Naive B cell (primary cell): Measurements from ENCODE around the gene PTPN1. TPM values are rescaled to one million over a fixed set of nuclear protein-coding genes. Genes with fewer than 3 reads are reported as not detected.

Experiments used
- ATAC-seq, 2 donors: fragments of 150-1000 bp; cut with Tn5 transposase; 2 replicates each; pipeline ENCODE4 v1.10.0; 2021; ENCODE audit warnings: low read depth in 2 of 2, mild to moderate bottlenecking in 2 of 2, moderate library complexity in 2 of 2
- DNase-seq: peaks from one replicate; pipeline ENCODE4 v3.0.0; 2022
- H3K27ac Mint-ChIP-seq, 6 donors: one replicate each; pipeline ENCODE4 v1.8.0; 2020 to 2022; ENCODE audit warnings: mild to moderate bottlenecking in 6 of 6, mixed read lengths in 6 of 6, moderate library complexity in 5 of 6, inconsistent platforms in 2 of 6
- H3K27me3 Mint-ChIP-seq, 3 donors: one replicate each; pipeline ENCODE4 v1.8.0; 2021 to 2022; ENCODE audit warnings: mixed read lengths in 3 of 3, mild to moderate bottlenecking in 1 of 3
- H3K36me3 Mint-ChIP-seq, 2 donors: one replicate each; pipeline ENCODE4 v1.8.0; 2020 to 2022; ENCODE audit warnings: mixed read lengths in 2 of 2, inconsistent platforms in 1 of 2, mild to moderate bottlenecking in 1 of 2
- H3K4me1 Mint-ChIP-seq, 3 donors: one replicate each; pipeline ENCODE4 v1.8.0; 2020 to 2022; ENCODE audit warnings: mixed read lengths in 3 of 3, inconsistent platforms in 1 of 3, mild to moderate bottlenecking in 1 of 3, moderate library complexity in 1 of 3
- H3K4me3 Mint-ChIP-seq, 8 donors: one replicate each; pipeline ENCODE4 v1.8.0; 2020 to 2022; ENCODE audit warnings: mild to moderate bottlenecking in 8 of 8, mixed read lengths in 8 of 8, moderate library complexity in 8 of 8, inconsistent platforms in 2 of 8
- H3K9me3 Mint-ChIP-seq, 7 donors: one replicate each; pipeline ENCODE4 v1.8.0; 2020 to 2022; ENCODE audit warnings: mixed read lengths in 7 of 7, mild to moderate bottlenecking in 5 of 7, inconsistent platforms in 2 of 7, moderate library complexity in 1 of 7
- polyA plus RNA-seq, 6 donors: library from polyadenylated mRNA; unstranded; fragments of 300-500 nt; fragmentation: Illumina TruSeq; gene quantifications; one replicate each; pipeline ENCODE4 v1.2.3, GENCODE V29; 2021; ENCODE audit warnings: low read depth in 6 of 6

Gene PTPN1
- polyA plus RNA-seq, 6 donors from 2014 or later: 14.0 to 57.1 (median 46.1) TPM

- no peak for DNase-seq
- ATAC-seq: no peak
- peaks cover 0 to 1% (median 0%) of the 10 kb centered on the region in 7 donors for H3K9me3 Mint-ChIP-seq
- no peaks in the 10 kb centered on the region for H3K27me3 Mint-ChIP-seq
- H3K36me3 Mint-ChIP-seq: peaks cover 7% of the 10 kb centered on the region in 2 donors
- H3K4me1 Mint-ChIP-seq: peaks cover 29 to 31% (median 30%) of the 10 kb centered on the region in 3 donors
- peak overlapping the region in 1 of 6 donors; percentile 67 for H3K27ac Mint-ChIP-seq
- H3K4me3 Mint-ChIP-seq: no peak overlapping the region
Measured at GRCh38 chr20:50585214-50585613, 75.0 kb downstream of the PTPN1 start.

- H3K36me3 Mint-ChIP-seq: peaks cover 2 to 7% of the 10 kb centered on the region in 2 donors
- ATAC-seq: no peak
- H3K9me3 Mint-ChIP-seq: peaks cover 0 to 1% (median 0%) of the 10 kb centered on the region in 7 donors
- no peaks in the 10 kb centered on the region for H3K27me3 Mint-ChIP-seq
- H3K4me1 Mint-ChIP-seq: peaks cover 24 to 26% (median 26%) of the 10 kb centered on the region in 3 donors
- DNase-seq: no peak
- no peak overlapping the region for H3K4me3 Mint-ChIP-seq
- peak overlapping the region in 2 of 6 donors; percentile 73 to 80 for H3K27ac Mint-ChIP-seq
Measured at GRCh38 chr20:50585678-50586077, 75.5 kb downstream of the PTPN1 start.

DNA sequence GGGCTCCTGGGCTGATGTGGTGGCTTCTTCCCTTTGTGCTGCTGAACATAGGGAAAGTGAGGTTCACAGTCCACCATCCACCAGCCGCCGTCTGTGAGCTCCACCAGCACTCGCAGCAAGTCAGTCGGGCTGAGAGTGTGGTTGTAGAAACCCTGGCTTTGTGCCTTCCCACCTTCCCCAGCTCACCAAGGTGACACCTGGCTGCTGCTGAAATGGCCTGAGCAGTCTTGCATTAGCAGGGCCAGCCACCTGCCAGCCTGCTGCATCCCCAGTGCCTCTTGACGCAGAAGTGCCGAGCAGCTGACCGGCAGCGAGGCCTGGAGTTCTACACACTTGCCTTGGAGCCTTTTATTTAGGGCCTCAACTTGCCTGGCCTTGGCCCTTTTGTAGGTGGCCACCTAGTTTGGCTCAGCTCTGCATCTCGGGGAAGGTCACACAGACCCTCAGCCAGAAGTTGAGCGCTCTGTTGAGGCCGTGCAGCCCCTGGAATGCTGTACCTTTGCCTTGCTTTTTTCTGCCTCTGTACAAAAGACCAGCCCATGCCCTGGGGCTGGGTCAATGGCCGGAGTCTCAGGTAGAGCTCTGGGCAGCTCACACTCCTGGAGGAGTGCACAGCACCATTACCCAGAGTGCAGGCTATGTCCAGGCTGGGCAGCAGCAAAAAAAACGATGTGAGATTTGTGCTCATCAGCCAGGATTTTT lies 76.5 kb downstream of the PTPN1 start:
- Mint-ChIP-seq H3K4me3 (no peak overlapping the region), H3K4me1 (peaks cover 23 to 26% (median 26%) of the 10 kb centered on the region in 3 donors), H3K36me3 (peaks cover 0 to 7% of the 10 kb centered on the region in 2 donors), H3K27me3 (no peaks in the 10 kb centered on the region), H3K27ac (peak overlapping the region in 1 of 6 donors; percentile 16), H3K9me3 (peaks cover 0 to 1% (median 0%) of the 10 kb centered on the region in 7 donors)
- ATAC-seq (no peak), DNase-seq (no peak)

DNA sequence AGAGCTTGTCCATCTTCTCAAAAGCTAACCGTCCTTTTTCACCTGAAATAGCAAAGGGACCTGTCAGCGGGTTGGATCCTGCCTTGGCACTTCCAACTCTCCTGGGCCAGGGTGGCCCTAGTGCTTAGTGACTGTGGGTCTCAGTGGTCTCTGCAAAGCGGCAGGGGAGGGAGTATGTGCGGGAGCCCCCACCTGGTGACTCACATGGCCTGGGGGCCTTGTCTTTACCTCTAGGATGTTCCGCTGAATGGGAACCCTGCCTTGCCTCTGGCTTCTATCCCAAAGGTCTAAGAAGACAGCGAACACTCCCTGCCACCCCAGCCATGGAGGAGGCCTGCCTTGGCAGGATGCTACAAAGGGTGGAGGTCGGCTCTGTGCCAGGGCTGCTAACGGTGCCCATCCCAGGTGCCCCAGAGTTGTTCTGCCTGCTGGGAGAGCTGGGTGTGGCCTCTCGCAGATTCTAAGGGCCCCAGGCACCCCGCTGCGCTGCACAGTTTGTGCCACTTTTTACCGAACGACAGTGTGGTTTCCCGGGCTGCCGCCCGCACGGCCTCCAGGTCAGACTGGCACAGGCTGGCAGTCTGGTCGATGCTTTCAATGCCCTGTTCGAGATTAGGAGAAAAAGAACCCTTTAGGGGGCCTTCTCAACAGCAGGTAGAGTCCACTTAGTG lies 77.2 kb downstream of the PTPN1 start:
- H3K4me1 Mint-ChIP-seq: peaks cover 16 to 20% (median 20%) of the 10 kb centered on the region in 3 donors
- no peaks in the 10 kb centered on the region for H3K27me3 Mint-ChIP-seq
- DNase-seq: no peak
- H3K27ac Mint-ChIP-seq: peak overlapping the region in 3 of 6 donors; percentile 20 to 52 (median 22)
- peaks cover 0 to 7% of the 10 kb centered on the region in 2 donors for H3K36me3 Mint-ChIP-seq
- ATAC-seq: no peak
- H3K4me3 Mint-ChIP-seq: no peak overlapping the region
- H3K9me3 Mint-ChIP-seq: peaks cover 0 to 1% (median 0%) of the 10 kb centered on the region in 7 donors

- Mint-ChIP-seq H3K4me1 (peaks cover 11 to 12% (median 12%) of the 10 kb centered on the region in 3 donors), H3K36me3 (peaks cover 0 to 5% of the 10 kb centered on the region in 2 donors), H3K4me3 (peak overlapping the region in 2 of 8 donors; percentile 7 to 27), H3K27me3 (no peaks in the 10 kb centered on the region), H3K27ac (peak overlapping the region in 4 of 6 donors; percentile 20 to 52 (median 24)), H3K9me3 (peaks cover 0 to 1% (median 0%) of the 10 kb centered on the region in 7 donors)
- DNase-seq (peak; percentile 59), ATAC-seq (peak; percentile 64 to 80)
Measured at GRCh38 chr20:50588034-50588736, 78.0 kb downstream of the PTPN1 start.

- H3K27ac Mint-ChIP-seq: peak overlapping the region in 1 of 6 donors; percentile 58
- peaks cover 0 to 1% (median 0%) of the 10 kb centered on the region in 7 donors for H3K9me3 Mint-ChIP-seq
- ATAC-seq (no peak), DNase-seq (no peak)
- peaks cover 7 to 8% (median 7%) of the 10 kb centered on the region in 3 donors for H3K4me1 Mint-ChIP-seq
- no peaks in the 10 kb centered on the region for H3K27me3 Mint-ChIP-seq
- H3K4me3 Mint-ChIP-seq: no peak overlapping the region
- H3K36me3 Mint-ChIP-seq: no peaks in the 10 kb centered on the region
Measured at GRCh38 chr20:50589548-50590347, 79.6 kb downstream of the PTPN1 start.

DNA sequence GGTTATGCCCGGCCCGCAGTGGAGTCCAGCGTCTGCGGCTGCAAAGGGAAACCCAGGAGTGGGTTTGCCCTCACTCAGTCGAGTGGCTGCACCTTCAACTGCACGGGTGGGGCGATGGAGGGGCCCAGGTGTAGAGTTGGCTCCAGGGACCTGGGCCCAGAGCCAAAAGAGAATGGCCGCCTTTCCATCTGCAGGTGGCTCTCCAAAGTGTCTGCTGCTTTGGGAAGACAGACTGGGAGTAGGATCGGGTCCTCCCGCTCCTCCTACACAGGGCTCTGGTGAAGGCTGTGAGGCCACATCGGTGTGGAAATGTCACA lies 80.1 kb downstream of the PTPN1 start:
- Mint-ChIP-seq H3K27ac (no peak overlapping the region), H3K27me3 (no peaks in the 10 kb centered on the region), H3K36me3 (no peaks in the 10 kb centered on the region), H3K4me3 (no peak overlapping the region), H3K4me1 (peaks cover 6 to 8% (median 7%) of the 10 kb centered on the region in 3 donors), H3K9me3 (peaks cover 0 to 1% (median 0%) of the 10 kb centered on the region in 7 donors)
- DNase-seq (no peak), ATAC-seq (no peak)

GRCh38 chr20:50591233-50591852 lies 81.2 kb downstream of the PTPN1 start:
- ATAC-seq (no peak), DNase-seq (no peak)
- Mint-ChIP-seq H3K36me3 (no peaks in the 10 kb centered on the region), H3K4me3 (no peak overlapping the region), H3K27ac (peak overlapping the region in 4 of 6 donors; percentile 7 to 57 (median 10)), H3K27me3 (no peaks in the 10 kb centered on the region), H3K4me1 (peaks cover 11 to 15% (median 13%) of the 10 kb centered on the region in 3 donors), H3K9me3 (no peaks in the 10 kb centered on the region)

GRCh38 chr20:50592282-50593004 lies 82.3 kb downstream of the PTPN1 start:
- H3K4me1 Mint-ChIP-seq: peaks cover 14 to 16% (median 16%) of the 10 kb centered on the region in 3 donors
- ATAC-seq (no peak), DNase-seq (no peak)
- H3K27me3 Mint-ChIP-seq: no peaks in the 10 kb centered on the region
- H3K27ac Mint-ChIP-seq: peak overlapping the region in 3 of 6 donors; percentile 12 to 59 (median 34)
- H3K4me3 Mint-ChIP-seq: peak overlapping the region in 1 of 8 donors; percentile 40
- no peaks in the 10 kb centered on the region for H3K9me3 Mint-ChIP-seq
- no peaks in the 10 kb centered on the region for H3K36me3 Mint-ChIP-seq

DNA sequence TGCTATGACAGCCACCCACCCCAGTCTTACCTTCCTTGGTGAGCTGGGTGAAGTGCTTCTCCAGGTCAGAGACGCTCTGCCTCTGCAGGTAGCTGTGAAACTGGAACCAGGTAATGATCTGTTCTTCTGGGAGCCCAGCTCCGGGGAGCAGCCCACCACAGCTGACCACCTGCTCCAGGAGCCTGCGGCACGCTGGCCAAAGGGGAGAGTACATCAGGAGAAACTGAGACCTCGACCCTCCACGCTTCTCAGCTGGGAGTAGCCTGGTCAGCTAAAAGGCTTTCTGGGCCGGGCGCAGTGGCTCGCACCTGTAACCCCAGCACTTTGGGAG lies 82.8 kb downstream of the PTPN1 start:
- no peaks in the 10 kb centered on the region for H3K27me3 Mint-ChIP-seq
- H3K4me3 Mint-ChIP-seq: no peak overlapping the region
- no peak for DNase-seq
- H3K27ac Mint-ChIP-seq: no peak overlapping the region
- no peak for ATAC-seq
- H3K4me1 Mint-ChIP-seq: peaks cover 13 to 16% (median 15%) of the 10 kb centered on the region in 3 donors
- H3K36me3 Mint-ChIP-seq: no peaks in the 10 kb centered on the region
- H3K9me3 Mint-ChIP-seq: no peaks in the 10 kb centered on the region

- Mint-ChIP-seq H3K36me3 (no peaks in the 10 kb centered on the region), H3K27me3 (no peaks in the 10 kb centered on the region), H3K9me3 (no peaks in the 10 kb centered on the region), H3K4me1 (peaks cover 8 to 12% (median 12%) of the 10 kb centered on the region in 3 donors), H3K27ac (peak overlapping the region in 1 of 6 donors; percentile 20), H3K4me3 (peak overlapping the region in 1 of 8 donors; percentile 38)
- no peak for ATAC-seq
- no peak for DNase-seq
Measured at GRCh38 chr20:50594231-50594590, 84.0 kb downstream of the PTPN1 start.
